HG03469 (cell line): ENCODE data around the gene ASL.
"Not testable (repeated sequence)": the region's sequence is repeated elsewhere in the genome, so short reads cannot be mapped to it uniquely, and the experiment has no call there.

Source experiments
- ATAC-seq: cut with Tn5 transposase; IDR thresholded peaks from one replicate; pipeline ENCODE4 v1.9.1; 2021; ENCODE audit warnings: mild to moderate bottlenecking, moderate library complexity, moderate number of reproducible peaks; ENCODE audit not compliant: unreplicated experiment

Gene ASL

GRCh38 chr7:66116680-66117420, 41.2 kb downstream of the ASL start:
- not testable (repeated sequence) for ATAC-seq

GRCh38 chr7:66118603-66119002, 43.0 kb downstream of the ASL start:
- no peak for ATAC-seq

GRCh38 chr7:66119245-66119850, 43.7 kb downstream of the ASL start:
- ATAC-seq = no peak

GRCh38 chr7:66123175-66123528, 47.5 kb downstream of the ASL start:
- no peak for ATAC-seq

GRCh38 chr7:66124569-66124861, 48.9 kb downstream of the ASL start:
- not testable (repeated sequence) for ATAC-seq

- ATAC-seq = no peak
These were observed 49.6 kb downstream of the ASL start for GRCh38 chr7:66125052-66125694.

GRCh38 chr7:66125781-66126352, 50.2 kb downstream of the ASL start:
- ATAC-seq = not testable (repeated sequence)

GRCh38 chr7:66127172-66127571, 51.6 kb downstream of the ASL start:
- not testable (repeated sequence) for ATAC-seq

GRCh38 chr7:66138994-66139752, 63.6 kb downstream of the ASL start:
- ATAC-seq = no peak

- no peak for ATAC-seq
These were observed 65.3 kb downstream of the ASL start for GRCh38 chr7:66140924-66141323.

GRCh38 chr7:66142334-66142733, 66.7 kb downstream of the ASL start:
- no peak for ATAC-seq

GRCh38 chr7:66142996-66143395, 67.4 kb downstream of the ASL start:
- no peak for ATAC-seq
